ENCODE data around the gene CTNNA2.

CTNNA2 gene

GRCh38 chr2:79512442-79513401 lies at the start of gene CTNNA2:
Gene CTNNA2, plus strand, starts transcription at chr2:79513051.
- DNase-seq (ENCODE audit: low read depth) = no peak

DNA sequence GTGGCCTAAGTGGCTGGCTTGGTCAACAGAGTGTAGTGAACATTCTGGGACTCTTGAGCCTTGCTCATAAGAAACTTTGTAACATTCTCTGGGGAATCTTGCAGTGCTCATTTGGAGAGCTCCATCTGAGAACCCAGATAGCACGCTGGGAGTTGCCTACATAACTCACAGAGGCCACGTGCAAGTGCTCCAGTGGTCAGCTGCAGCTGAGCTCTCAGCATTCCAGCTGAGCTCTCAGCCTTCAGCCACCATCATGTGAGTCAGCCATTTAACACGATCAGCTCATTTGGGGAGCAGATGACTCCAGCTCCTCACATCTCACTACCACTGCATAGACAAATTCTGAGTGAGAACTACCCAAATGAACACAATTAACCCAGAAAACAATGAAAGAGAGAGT lies 25.5 kb upstream of the CTNNA2 start:
- no peak for DNase-seq (ENCODE audit: low read depth)

DNA sequence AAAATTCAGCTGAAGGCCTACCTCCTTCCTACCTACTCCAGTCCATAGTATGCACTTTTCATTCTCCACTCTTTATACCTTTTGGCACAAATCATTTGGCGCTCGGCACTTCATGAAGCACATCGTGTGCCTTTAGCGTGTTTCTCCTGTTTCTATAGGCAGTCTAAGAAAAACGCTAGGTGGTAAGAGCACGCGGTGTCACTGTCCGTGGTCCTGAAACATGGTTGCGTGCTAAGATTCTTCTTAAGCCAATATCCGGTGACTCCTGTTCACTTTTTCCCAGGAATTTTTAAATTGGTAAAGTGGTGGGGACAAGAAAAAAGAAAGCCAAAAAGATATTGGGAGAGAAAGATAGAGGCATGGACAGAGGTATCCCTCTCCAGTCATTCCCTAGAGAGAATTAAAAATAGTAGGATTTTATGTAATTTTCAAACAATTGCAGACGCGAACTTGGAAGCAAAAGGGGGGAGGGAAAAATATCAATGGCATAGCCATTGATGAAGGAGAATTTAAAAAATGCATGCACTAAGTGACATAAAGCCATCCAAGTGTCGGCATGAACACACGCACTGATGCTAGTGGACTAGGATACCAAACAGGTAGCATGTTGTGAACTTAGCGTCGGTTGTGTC lies 1.4 kb upstream of the CTNNA2 start:
- no peak for DNase-seq (ENCODE audit: low read depth)

- DNase-seq (ENCODE audit: low read depth) = no peak
These were observed 860 bp downstream of the CTNNA2 start for GRCh38 chr2:79513711-79514110.

GRCh38 chr2:79529636-79530035 lies 16.8 kb downstream of the CTNNA2 start:
- no peak for DNase-seq (ENCODE audit: low read depth)

GRCh38 chr2:79530443-79530842 lies 17.6 kb downstream of the CTNNA2 start:
- no peak for DNase-seq (ENCODE audit: low read depth)

GRCh38 chr2:79547568-79547967 lies 34.7 kb downstream of the CTNNA2 start:
- no peak for DNase-seq (ENCODE audit: low read depth)

- DNase-seq (ENCODE audit: low read depth) = no peak
These were observed 39.8 kb downstream of the CTNNA2 start for GRCh38 chr2:79552653-79553052.

DNA sequence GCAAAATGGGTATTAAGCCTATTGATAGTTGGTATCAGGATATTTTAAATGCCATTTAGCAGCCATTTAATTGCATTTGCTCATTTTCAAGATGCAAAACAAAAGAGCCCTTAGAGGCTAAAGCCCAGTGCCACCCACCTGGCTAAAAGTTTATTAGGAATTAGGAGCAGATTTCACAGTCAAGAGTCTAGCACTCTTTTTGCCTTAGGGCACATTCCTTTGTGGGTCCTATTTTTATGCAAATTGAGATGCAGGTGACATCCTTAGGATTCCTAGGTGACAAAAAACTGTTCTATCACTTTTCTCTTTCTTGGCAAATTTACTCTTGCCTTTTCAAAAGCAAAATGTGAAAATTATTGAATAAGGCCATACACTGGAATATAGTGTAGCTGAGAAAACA lies 42.0 kb downstream of the CTNNA2 start:
- no peak for DNase-seq (ENCODE audit: low read depth)

DNA sequence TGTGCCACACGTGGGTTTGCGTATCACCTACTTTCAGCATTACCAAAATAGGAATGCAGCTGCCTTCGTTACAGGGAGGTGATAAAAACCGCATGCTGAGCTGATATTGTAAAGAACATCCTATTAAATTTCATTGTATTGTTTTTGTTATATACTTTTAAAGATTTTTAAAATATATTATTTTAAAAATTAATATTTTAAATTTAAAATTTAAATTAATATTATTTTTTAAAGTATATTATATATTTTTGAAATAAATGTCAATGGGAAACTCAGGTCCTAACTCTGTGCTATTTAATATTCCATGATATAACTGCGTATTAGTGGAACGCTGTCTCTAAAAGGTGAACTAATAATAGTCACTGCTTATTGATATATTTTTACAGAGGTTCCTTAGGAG lies 51.2 kb downstream of the CTNNA2 start:
- no peak for DNase-seq (ENCODE audit: low read depth)

- DNase-seq (ENCODE audit: low read depth) = no peak
These were observed 56.2 kb downstream of the CTNNA2 start for GRCh38 chr2:79569048-79569447.

DNA sequence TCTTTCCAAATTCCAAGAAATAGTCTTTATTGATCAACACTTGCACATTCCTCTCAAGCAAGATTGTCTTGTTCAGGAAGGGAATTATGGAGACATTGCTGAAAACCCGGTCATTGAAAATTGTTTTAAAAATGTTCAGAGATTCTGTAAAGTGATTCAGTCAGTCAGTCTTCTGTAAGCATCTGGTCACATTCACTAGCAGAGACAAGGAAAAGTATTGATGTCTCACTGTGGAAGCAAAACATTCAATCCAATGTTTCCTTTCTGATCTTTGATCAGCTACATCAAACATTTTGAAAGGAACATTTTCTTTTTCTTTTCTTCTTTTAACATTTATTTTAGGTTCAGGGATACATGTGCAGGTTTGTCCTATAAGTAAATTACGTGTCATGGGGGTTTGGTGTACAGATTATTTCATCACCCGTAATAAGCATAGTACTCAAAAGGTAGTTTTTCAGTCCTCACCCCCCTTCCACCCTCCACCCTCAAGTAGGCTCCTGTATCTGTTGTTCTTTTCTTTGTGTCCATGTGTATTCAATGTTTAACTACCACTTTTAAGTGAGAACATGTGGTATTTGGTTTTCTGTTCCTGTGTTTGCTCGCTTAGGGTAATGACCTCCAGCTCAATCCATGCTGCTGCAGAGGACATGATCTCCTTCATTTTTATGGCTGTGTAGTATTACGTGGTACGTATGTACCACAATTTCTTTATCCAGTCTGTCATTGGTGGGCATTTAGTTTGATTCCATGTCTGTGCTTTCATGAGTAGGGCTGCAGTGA lies 61.2 kb downstream of the CTNNA2 start:
- no peak for DNase-seq (ENCODE audit: low read depth)

GRCh38 chr2:79576451-79576850 lies 63.6 kb downstream of the CTNNA2 start:
- DNase-seq (ENCODE audit: low read depth) = no peak

GRCh38 chr2:79578952-79579351 lies 66.1 kb downstream of the CTNNA2 start:
- no peak for DNase-seq (ENCODE audit: low read depth)

GRCh38 chr2:79580175-79580574 lies 67.3 kb downstream of the CTNNA2 start:
- DNase-seq (ENCODE audit: low read depth) = no peak

GRCh38 chr2:79585701-79586433 lies 73.0 kb downstream of the CTNNA2 start:
- DNase-seq (ENCODE audit: low read depth) = no peak

GRCh38 chr2:79591281-79591680 lies 78.4 kb downstream of the CTNNA2 start:
- no peak for DNase-seq (ENCODE audit: low read depth)

- DNase-seq (ENCODE audit: low read depth) = no peak
These were observed 80.5 kb downstream of the CTNNA2 start for GRCh38 chr2:79593237-79593867.

DNA sequence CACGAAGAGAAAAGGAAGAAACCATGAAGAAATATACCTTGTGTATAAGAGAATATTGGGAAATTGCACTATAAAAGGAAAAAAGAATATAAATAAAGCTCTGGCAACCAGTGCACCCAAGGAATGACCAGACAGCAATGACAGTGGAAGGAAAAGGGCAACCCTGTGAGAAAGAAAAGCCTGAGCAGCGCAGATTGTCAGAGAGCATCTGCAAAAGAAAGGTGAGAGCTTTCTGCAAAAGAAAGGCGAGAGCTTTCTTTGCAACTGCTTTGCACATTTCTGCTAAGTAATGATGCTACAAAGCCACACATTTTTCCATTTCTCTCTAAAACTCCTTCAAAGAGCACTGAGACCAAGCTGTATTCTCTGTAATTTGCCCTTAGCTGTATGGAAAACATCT lies 83.6 kb downstream of the CTNNA2 start:
- DNase-seq (ENCODE audit: low read depth) = no peak

DNA sequence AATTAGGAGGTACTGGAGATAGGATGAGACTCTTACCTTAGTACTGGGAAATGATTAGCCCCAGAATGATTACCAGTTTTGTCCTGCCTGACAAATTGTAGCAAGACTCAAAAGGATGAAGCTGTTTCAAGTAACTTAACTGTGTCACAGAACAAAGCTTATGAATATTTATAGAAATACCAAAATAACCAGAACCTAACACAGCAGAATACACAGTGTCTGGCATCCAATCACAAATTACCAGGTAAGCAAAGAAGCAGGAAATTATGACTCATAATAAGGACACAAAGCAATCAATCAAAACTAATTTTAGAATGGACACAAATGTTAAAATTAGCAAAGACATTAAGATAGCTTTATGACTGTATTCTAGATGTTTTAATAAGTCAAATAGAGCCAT lies 91.9 kb downstream of the CTNNA2 start:
- no peak for DNase-seq (ENCODE audit: low read depth)

- no peak for DNase-seq (ENCODE audit: low read depth)
These were observed 98.7 kb downstream of the CTNNA2 start for GRCh38 chr2:79611448-79612016.

Data from T-helper 22 cell (primary cell).